AG04450 (cell line): ENCODE results near the gene FOXO1. TPM values are rescaled to one million over a fixed set of nuclear protein-coding genes. Genes with fewer than 3 reads are reported as not detected.

Source experiments
- CTCF ChIA-PET: fragments of 300-600, 350-600 bp; formaldehyde crosslinking; extraction: SDS; loops from one replicate; lab custom pipeline; 2022; ENCODE audit warnings: antibody characterized with exemption, inconsistent platforms; lab: Charles Lee
- POLR2A ChIA-PET: fragments of 350-600 bp; formaldehyde crosslinking; extraction: SDS; loops from one replicate; lab custom pipeline; 2021; ENCODE audit warnings: antibody characterized with exemption, inconsistent platforms; lab: Yijun Ruan, JAX
- DNase-seq: peaks from one replicate; pipeline ENCODE4 v3.0.0-alpha.2; 2011; ENCODE audit warnings: low read depth, low spot score
- H3K27ac ChIP-seq: one replicate; pipeline ENCODE4 v1.5.1; 2012; ENCODE audit warnings: low read depth, low read length, control low read depth
- H3K27me3 ChIP-seq: one replicate; pipeline ENCODE4 v1.6.0; 2012; ENCODE audit warnings: low read length; ENCODE audit not compliant: control insufficient read depth, insufficient read depth
- H3K4me3 ChIP-seq: 2 replicates; pipeline ENCODE4 v1.5.1; 2011; ENCODE audit warnings: mild to moderate bottlenecking, low read depth, low read length, control low read depth
- H3K9me3 ChIP-seq: 2 replicates; pipeline ENCODE4 v1.5.1; 2012; ENCODE audit warnings: low read length; ENCODE audit not compliant: control insufficient read depth, insufficient read depth
- CTCF ChIP-seq: IDR thresholded peaks from 2 replicates; pipeline ENCODE4 v1.5.1; 2011; ENCODE audit warnings: low read depth, low read length, control low read depth, inconsistent platforms
- polyA plus RNA-seq: library from polyadenylated mRNA; depleted of rRNA; stranded (reverse); fragments of >200 nt; gene quantifications from 2 replicates; pipeline ENCODE4 v1.2.3, GENCODE V29; 2011

FOXO1 gene
- polyA plus RNA-seq, 1 experiment: 0.19 TPM

GRCh38 chr13:40595693-40596092 lies 70.7 kb downstream of the FOXO1 start:
- Histone ChIP-seq H3K4me3 (no peak overlapping the region), H3K27ac (no peak overlapping the region), H3K9me3 (no peaks in the 10 kb centered on the region), H3K27me3 (peaks cover 2% of the 10 kb centered on the region)
- CTCF ChIA-PET: no interaction called here
- POLR2A ChIA-PET: interaction anchor here (0.9 kb wide), 1 partner anchor 14 kb away, joined by 3 read pairs; no protein-coding TSS in a partner anchor
- no peak for TF ChIP-seq CTCF
- no peak for DNase-seq

- DNase-seq: no peak
- H3K27ac ChIP-seq: no peak overlapping the region
- no peak overlapping the region for H3K4me3 ChIP-seq
- no peaks in the 10 kb centered on the region for H3K9me3 ChIP-seq
- CTCF ChIA-PET: no interaction called here
- no peak for TF ChIP-seq CTCF
- POLR2A ChIA-PET: no interaction called here
- H3K27me3 ChIP-seq: peaks cover 2% of the 10 kb centered on the region
These were observed 74.4 kb downstream of the FOXO1 start for GRCh38 chr13:40592035-40592434.

- DNase-seq: no peak
- CTCF ChIA-PET: interaction anchor here (0.7 kb wide), 1 partner anchor 159 kb away, joined by 3 read pairs; no protein-coding TSS in a partner anchor
- no peak for TF ChIP-seq CTCF
- no peaks in the 10 kb centered on the region for H3K9me3 ChIP-seq
- POLR2A ChIA-PET: no interaction called here
- H3K4me3 ChIP-seq: no peak overlapping the region
- no peak overlapping the region for H3K27ac ChIP-seq
- H3K27me3 ChIP-seq: peaks cover 2% of the 10 kb centered on the region
These were observed 75.3 kb downstream of the FOXO1 start for GRCh38 chr13:40591091-40591490.

GRCh38 chr13:40590112-40590862 lies 76.2 kb downstream of the FOXO1 start:
- Histone ChIP-seq H3K27ac (no peak overlapping the region), H3K27me3 (peaks cover 2% of the 10 kb centered on the region), H3K9me3 (no peaks in the 10 kb centered on the region), H3K4me3 (no peak overlapping the region)
- no peak for TF ChIP-seq CTCF
- ChIA-PET POLR2A (no interaction called here), CTCF (interaction anchor here (0.7 kb wide), 1 partner anchor 159 kb away, joined by 3 read pairs; no protein-coding TSS in a partner anchor)
- no peak for DNase-seq
